NT2/D1 (cell line): Measurements from ENCODE around the gene CCNJ.

ENCODE experiments used
- YY1 ChIP-seq: IDR thresholded peaks from 2 replicates; pipeline ENCODE4 v1.6.1; 2011; ENCODE audit not compliant: insufficient read length, insufficient read depth
- ZNF274 ChIP-seq: IDR thresholded peaks from 2 replicates; pipeline ENCODE4 v1.6.1; 2011; ENCODE audit warnings: mild to moderate bottlenecking, low read depth, low read length

DNA sequence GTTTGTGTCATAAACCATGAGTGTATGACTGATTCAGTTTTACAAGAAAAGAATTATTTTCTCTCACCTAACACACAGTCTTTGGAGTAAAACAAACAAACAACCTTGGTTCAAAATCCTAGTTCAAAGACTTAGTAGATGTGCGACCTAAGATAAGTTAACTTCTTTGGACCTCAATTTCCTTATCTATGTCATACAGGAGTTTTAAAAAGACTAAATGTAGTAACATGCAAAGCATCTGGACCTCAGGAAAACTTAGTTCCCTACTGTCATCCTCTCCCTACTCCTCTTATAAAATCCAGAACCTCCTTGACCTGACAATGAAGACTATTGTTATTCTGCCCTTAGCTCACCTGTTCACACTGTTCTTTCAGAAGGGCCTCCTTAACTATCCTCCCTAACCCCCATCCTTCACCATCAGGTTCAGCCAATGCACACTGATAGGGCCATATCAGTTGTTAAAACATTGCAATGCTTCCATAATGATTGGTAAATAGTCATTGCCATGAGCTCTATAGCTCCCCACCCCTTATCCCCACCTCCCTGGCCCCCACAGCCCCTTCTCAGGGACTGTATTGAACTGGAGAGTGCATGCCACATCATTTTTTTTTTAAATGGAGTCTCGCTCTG, 28.8 kb upstream of the CCNJ start:
- TF ChIP-seq ZNF274 (no peak), YY1 (no peak)
